ENCODE data around the gene DYNC1H1. TPM values are rescaled to one million over a fixed set of nuclear protein-coding genes. Genes with fewer than 3 reads are reported as not detected.

Gene DYNC1H1
- total and polyA plus RNA-seq, 3 donors from 2014 or later: 313 to 691 (median 538) TPM

GRCh38 chr14:102046337-102047278 is 82.2 kb downstream of the DYNC1H1 start:
- H3K4me1 ChIP-seq: peaks cover 4% of the 10 kb centered on the region
- no peaks in the 10 kb centered on the region for H3K27me3 ChIP-seq
- H3K4me3 ChIP-seq: no peak overlapping the region
- TF ChIP-seq, protein P1, sequence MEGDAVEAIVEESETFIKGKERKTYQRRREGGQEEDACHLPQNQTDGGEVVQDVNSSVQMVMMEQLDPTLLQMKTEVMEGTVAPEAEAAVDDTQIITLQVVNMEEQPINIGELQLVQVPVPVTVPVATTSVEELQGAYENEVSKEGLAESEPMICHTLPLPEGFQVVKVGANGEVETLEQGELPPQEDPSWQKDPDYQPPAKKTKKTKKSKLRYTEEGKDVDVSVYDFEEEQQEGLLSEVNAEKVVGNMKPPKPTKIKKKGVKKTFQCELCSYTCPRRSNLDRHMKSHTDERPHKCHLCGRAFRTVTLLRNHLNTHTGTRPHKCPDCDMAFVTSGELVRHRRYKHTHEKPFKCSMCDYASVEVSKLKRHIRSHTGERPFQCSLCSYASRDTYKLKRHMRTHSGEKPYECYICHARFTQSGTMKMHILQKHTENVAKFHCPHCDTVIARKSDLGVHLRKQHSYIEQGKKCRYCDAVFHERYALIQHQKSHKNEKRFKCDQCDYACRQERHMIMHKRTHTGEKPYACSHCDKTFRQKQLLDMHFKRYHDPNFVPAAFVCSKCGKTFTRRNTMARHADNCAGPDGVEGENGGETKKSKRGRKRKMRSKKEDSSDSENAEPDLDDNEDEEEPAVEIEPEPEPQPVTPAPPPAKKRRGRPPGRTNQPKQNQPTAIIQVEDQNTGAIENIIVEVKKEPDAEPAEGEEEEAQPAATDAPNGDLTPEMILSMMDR (IDR thresholded peaks at IDR 0.05): peak; percentile 9 to 48 (median 41)
- no peak for TF ChIP-seq POLR2A (IDR thresholded peaks at IDR 0.05)
- peak overlapping the region in 1 of 2 donors; percentile 11 for H3K27ac ChIP-seq
- WGBS, 2 donors: 50 to 71% methylated on average over 21 to 23 of the region's 23 CpGs
- intact Hi-C loops (cut with DNase I; ENCODE audit: low total_unique reads): no loop called here
- H3K9me3 ChIP-seq: no peaks in the 10 kb centered on the region
- no peaks in the 10 kb centered on the region for H3K36me3 ChIP-seq (ENCODE audit: low read depth, missing control alignments)
- DNase-seq: peak; percentile 93

GRCh38 chr14:102047808-102048540 is 83.6 kb downstream of the DYNC1H1 start:
- TF ChIP-seq, protein P1 (IDR thresholded peaks at IDR 0.05): no peak
- TF ChIP-seq POLR2A (IDR thresholded peaks at IDR 0.05): no peak
- Histone ChIP-seq H3K4me3 (no peak overlapping the region), H3K4me1 (peaks cover 4% of the 10 kb centered on the region), H3K27me3 (no peaks in the 10 kb centered on the region), H3K9me3 (no peaks in the 10 kb centered on the region), H3K27ac (no peak overlapping the region), H3K36me3 (ENCODE audit: low read depth, missing control alignments) (no peaks in the 10 kb centered on the region)
- intact Hi-C loops (cut with DNase I; ENCODE audit: low total_unique reads): no loop called here
- no peak for DNase-seq
- 84 to 88% methylated on average over 30 to 33 of the region's 33 CpGs for WGBS, 2 donors

- H3K27me3 ChIP-seq: no peaks in the 10 kb centered on the region
- H3K4me1 ChIP-seq: peaks cover 4% of the 10 kb centered on the region
- WGBS, 2 donors: 82 to 85% methylated on average over 16 to 25 of the region's 25 CpGs
- H3K27ac ChIP-seq: no peak overlapping the region
- H3K9me3 ChIP-seq: no peaks in the 10 kb centered on the region
- H3K4me3 ChIP-seq: no peak overlapping the region
- DNase-seq: no peak
- TF ChIP-seq, protein P1 (IDR thresholded peaks at IDR 0.05): no peak
- TF ChIP-seq POLR2A (IDR thresholded peaks at IDR 0.05): no peak
- no peaks in the 10 kb centered on the region for H3K36me3 ChIP-seq (ENCODE audit: low read depth, missing control alignments)
- intact Hi-C loops (cut with DNase I; ENCODE audit: low total_unique reads): no loop called here
Observed at GRCh38 chr14:102049258-102050025, 85.1 kb downstream of the DYNC1H1 start.

DNA sequence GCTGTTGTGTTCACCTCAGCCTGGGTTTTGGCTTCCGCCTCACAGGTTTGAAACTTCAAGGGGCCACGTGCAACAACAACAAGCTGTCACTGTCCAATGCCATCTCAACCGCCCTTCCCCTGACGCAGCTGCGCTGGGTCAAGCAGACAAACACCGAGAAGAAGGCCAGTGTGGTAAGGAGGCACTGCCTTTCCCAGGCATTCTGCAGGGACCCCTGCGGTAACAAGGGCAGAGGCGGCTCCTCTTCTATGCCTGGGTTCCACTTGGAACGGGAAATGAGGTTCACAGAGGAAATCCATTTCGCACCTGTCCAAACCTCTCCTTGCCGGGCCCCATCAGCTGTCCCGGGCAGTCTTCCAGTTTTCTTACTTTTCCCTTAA is 85.6 kb downstream of the DYNC1H1 start:
- no peak overlapping the region for H3K27ac ChIP-seq

More for the DNA sequence above, 85.6 kb downstream of the DYNC1H1 start:
- H3K4me1 ChIP-seq: peaks cover 4% of the 10 kb centered on the region
- 92 to 95% methylated on average over 10 to 12 of the region's 12 CpGs for WGBS, 2 donors
- H3K9me3 ChIP-seq: no peaks in the 10 kb centered on the region
- no peaks in the 10 kb centered on the region for H3K36me3 ChIP-seq (ENCODE audit: low read depth, missing control alignments)
- H3K4me3 ChIP-seq: no peak overlapping the region
- no peaks in the 10 kb centered on the region for H3K27me3 ChIP-seq
- intact Hi-C loops (cut with DNase I; ENCODE audit: low total_unique reads): no loop called here
- no peak for DNase-seq
- TF ChIP-seq, protein P1 (IDR thresholded peaks at IDR 0.05): no peak
- no peak for TF ChIP-seq POLR2A (IDR thresholded peaks at IDR 0.05)
